Activated CD4-positive, alpha-beta T cell treated with anti-CD3 and anti-CD28 coated beads, Interleukin-2, amount 10 ng/mL, durations not matched to agents 7 days and 5 days (primary cell): ENCODE results near the gene CLEC18C. TPM values are rescaled to one million over a fixed set of nuclear protein-coding genes. Genes with fewer than 3 reads are reported as not detected.

Experiments used
- total RNA-seq, 2 experiments: library from RNA; stranded (reverse); gene quantifications; one replicate each; pipeline ENCODE4 v1.2.3, GENCODE V29; 2021

CLEC18C gene
- total RNA-seq, 2 experiments from 2014 or later = 0.40 to 0.64 TPM

Other genes with a start within 250 kb of the CLEC18C start
- 1 to 10 TPM in 1 of 2 experiments, under 1 TPM in 1; 0.99 to 1.0 TPM for gene CLEC18A, start 222.5 kb upstream of the CLEC18C start, total RNA-seq
- 10 to 100 TPM; 34.3 to 36.2 TPM for gene PDPR, start 59.5 kb upstream of the CLEC18C start, total RNA-seq
- gene EXOSC6, start 78.2 kb downstream of the CLEC18C start, total RNA-seq = 10 to 100 TPM; 26.3 to 27.4 TPM
- 10 to 100 TPM; 97.4 to 99.8 TPM for gene AARS1, start 115.7 kb downstream of the CLEC18C start, total RNA-seq
- gene DDX19B, start 125.4 kb downstream of the CLEC18C start, total RNA-seq = 10 to 100 TPM; 29.0 to 29.9 TPM
- 10 to 100 TPM; 36.6 to 36.9 TPM for gene DDX19A, start 173.1 kb downstream of the CLEC18C start, total RNA-seq